Heart right ventricle (tissue), 16 donors: ENCODE data around the gene GMCL1. TPM values are rescaled to one million over a fixed set of nuclear protein-coding genes. Genes with fewer than 3 reads are reported as not detected.

Experiments used
- ATAC-seq, 8 donors: fragments of 200-7000 bp; cut with Tn5 transposase; one replicate each; pipeline ENCODE4 v1.9.1; 2020; ENCODE audit warnings: mild to moderate bottlenecking in 8 of 8, moderate library complexity in 8 of 8, moderate number of reproducible peaks in 1 of 8
- DNase-seq, 2 donors: peaks; one replicate each; pipeline ENCODE4 v3.0.0-alpha.2; 2020
- H3K27ac ChIP-seq, 10 donors: fragments of 200-600 bp; sonication (generic) in 2 of 10; one replicate each; pipeline versions ENCODE4 v1.5.0 to v1.8.0; 2020 to 2022; ENCODE audit warnings: mild to moderate bottlenecking in 3 of 10
- H3K27me3 ChIP-seq, 7 donors: fragments of 200-600 bp; one replicate each; pipeline ENCODE4 v1.8.0; 2021 to 2022; ENCODE audit warnings: mild to moderate bottlenecking in 2 of 7
- H3K36me3 ChIP-seq, 9 donors: fragments of 200-600 bp; sonication (generic) in 1 of 9; one replicate each; pipeline versions ENCODE4 v1.5.0 to v1.8.0; 2020 to 2022; ENCODE audit warnings: mild to moderate bottlenecking in 2 of 9
- H3K4me1 ChIP-seq, 9 donors: fragments of 200-600 bp; sonication (generic) in 1 of 9; one replicate each; pipeline versions ENCODE4 v1.5.0 to v1.8.0; 2020 to 2022; ENCODE audit warnings: mild to moderate bottlenecking in 4 of 9
- H3K4me3 ChIP-seq, 10 donors: fragments of 200-600 bp; sonication (generic) in 2 of 10; one replicate each; pipeline versions ENCODE4 v1.5.0 to v1.8.0; 2020 to 2022; ENCODE audit warnings: mild to moderate bottlenecking in 7 of 10, moderate library complexity in 2 of 10
- H3K9me3 ChIP-seq, 11 donors: fragments of 200-600 bp in 10 of 11; sonication (generic) in 2 of 11; one replicate each; pipeline versions ENCODE4 v1.5.0 to v1.8.0; 2013 to 2022; ENCODE audit warnings: mild to moderate bottlenecking in 2 of 11, control low read depth in 1 of 11, moderate library complexity in 1 of 11
- WGBS, 2 donors: extraction: QIAGEN DNeasy Blood & Tissue Kit; methylation state at CpG; one replicate each; pipeline ENCODE4 v1.1.7; 2013; ENCODE audit warnings: inconsistent platforms in 1 of 2; 5-methylcytosine and 5-hydroxymethylcytosine counted together
- intact Hi-C, 10 donors: fragments of 100-400 bp; cut with DNase I; formaldehyde crosslinking; loops; one replicate each; pipeline versions ENCODE4 v1.11.1 to v1.14.2; 2022
- polyA plus RNA-seq, 2 donors: library from polyadenylated mRNA; stranded (reverse); fragments of 200-250 nt; gene quantifications; one replicate each; pipeline ENCODE4 v1.2.3, GENCODE V29; 2013
- total RNA-seq, 10 donors: library from RNA; stranded (reverse); fragmentation: NEBNext Ultra II Directional in 3 of 10; extraction: Animal tissue kit (Norgen Biotek cat#: 25700) in 3 of 10; gene quantifications; one replicate each; pipeline versions ENCODE4 v1.2.1 to v1.2.4, GENCODE V29; 2021 to 2023
- TF ChIP-seq, protein P1 (sequence below), 9 donors: fragments of 200-600 bp; sonication (generic) in 2 of 9; IDR thresholded peaks; one replicate each; pipeline versions ENCODE4 v1.5.0 to v1.8.0; 2021 to 2022; ENCODE audit warnings: antibody characterized with exemption in 9 of 9, mild to moderate bottlenecking in 5 of 9, moderate library complexity in 1 of 9
- donor health status: Arrhythmogenic right ventricular cardiomyopathy.
- donor health status: ischemic (EF 13 %, LVEDD 7.1; RV severe dilation, severe dysfunction).
- donor health status: healthy with polysubstance abuse.
- donor health status: DM: no; HTN: yes; CAD: no.
- donor health status: DM: no; HTN: no; CAD: no.
- donor health status: ischemic (EF 25% LVEDD 6.9; RV normal size, moderate dysfunction).
- donor health status: ischemic (EF 25% LVEDD 5.7; RV mildly dilated, moderate dysfunction).
- donor health status: healthy.
- donor health status: DM: yes; HTN: yes; CAD: no.
- donor health status: Ischemic cardiomyopathy.
- donor health status: ischemic (EF 35%, LVEDD 5.7; RV mildly dilated, moderate dysfunction).
- donor health status: nonischemic (EF 11% LVEDD 7.7; RV severe dilation, severe dysfunction).
- donor health status: DM: yes; HTN: yes; CAD: no.
- donor health status: PGD.
- donor health status: ischemic (EF 29% LVEDD 5.4; RV normal size, mild dysfunction).
- donor health status: nonischemic (EF 23%, LVEDD 6.1; RV moderate dilation, normal function).

GMCL1 gene
- total and polyA plus RNA-seq, 12 donors: 2.9 to 8.0 (median 4.8) TPM

DNA sequence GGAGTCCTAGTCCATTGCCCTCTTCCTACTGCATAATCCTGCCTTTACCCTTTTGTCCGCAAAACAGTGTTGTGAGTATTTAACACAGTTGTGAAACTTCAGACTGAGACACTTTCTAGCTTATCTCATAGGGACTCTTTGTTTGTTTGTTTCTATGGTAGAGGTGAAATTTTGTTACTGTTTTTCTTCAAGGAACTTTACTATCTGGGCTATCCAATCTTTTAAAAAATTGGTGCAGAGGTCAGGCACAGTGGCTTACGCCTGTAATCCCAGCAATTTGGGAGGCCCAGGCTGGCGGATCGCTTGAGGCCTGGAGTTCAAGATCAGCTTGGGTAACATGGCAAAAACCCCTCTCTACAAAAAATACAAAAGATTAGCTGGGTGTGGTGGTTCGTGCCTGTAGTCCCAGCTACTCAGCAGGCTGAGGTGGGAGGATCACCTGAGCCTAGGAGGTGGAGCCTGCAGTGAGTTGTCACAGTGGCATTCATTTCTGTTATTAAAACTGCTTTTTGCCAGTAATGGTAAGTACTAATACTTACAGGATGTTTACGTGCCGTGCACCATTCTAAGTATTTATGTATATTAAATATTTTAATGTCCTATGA is 18.8 kb downstream of the GMCL1 start:
- no peak for ATAC-seq
- H3K36me3 ChIP-seq: peaks cover 0 to 100% (median 24%) of the 10 kb centered on the region in 9 donors
- H3K27ac ChIP-seq: no peak overlapping the region
- no peaks in the 10 kb centered on the region for H3K4me1 ChIP-seq
- no peak overlapping the region for H3K4me3 ChIP-seq
- no peaks in the 10 kb centered on the region for H3K9me3 ChIP-seq
- 91 to 97% methylated on average over 7 of the region's 7 CpGs for WGBS, 2 donors
- intact Hi-C loops: no loop called here
- no peaks in the 10 kb centered on the region for H3K27me3 ChIP-seq
- TF ChIP-seq, protein P1, sequence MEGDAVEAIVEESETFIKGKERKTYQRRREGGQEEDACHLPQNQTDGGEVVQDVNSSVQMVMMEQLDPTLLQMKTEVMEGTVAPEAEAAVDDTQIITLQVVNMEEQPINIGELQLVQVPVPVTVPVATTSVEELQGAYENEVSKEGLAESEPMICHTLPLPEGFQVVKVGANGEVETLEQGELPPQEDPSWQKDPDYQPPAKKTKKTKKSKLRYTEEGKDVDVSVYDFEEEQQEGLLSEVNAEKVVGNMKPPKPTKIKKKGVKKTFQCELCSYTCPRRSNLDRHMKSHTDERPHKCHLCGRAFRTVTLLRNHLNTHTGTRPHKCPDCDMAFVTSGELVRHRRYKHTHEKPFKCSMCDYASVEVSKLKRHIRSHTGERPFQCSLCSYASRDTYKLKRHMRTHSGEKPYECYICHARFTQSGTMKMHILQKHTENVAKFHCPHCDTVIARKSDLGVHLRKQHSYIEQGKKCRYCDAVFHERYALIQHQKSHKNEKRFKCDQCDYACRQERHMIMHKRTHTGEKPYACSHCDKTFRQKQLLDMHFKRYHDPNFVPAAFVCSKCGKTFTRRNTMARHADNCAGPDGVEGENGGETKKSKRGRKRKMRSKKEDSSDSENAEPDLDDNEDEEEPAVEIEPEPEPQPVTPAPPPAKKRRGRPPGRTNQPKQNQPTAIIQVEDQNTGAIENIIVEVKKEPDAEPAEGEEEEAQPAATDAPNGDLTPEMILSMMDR (IDR thresholded peaks at IDR 0.05): no peak
- no peak for DNase-seq

DNA sequence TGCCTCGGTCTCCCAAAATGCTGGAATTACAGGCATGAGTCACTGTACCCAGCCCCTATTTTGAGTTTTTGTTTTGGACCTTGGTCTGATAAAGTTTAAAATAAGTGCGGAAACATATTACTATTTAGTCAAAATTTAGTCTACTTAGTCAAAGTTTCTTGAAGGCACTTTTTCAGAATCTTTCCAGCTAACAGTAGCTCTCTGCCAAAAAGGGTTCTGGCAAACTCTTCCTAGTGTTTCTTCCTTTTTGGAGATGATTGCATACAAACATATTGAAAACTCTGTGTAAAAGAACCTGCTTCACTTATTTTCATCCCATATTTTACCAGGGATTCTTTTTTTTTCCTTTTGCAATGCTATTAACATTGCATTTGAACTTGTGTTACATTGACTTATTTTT is 28.8 kb downstream of the GMCL1 start:
- H3K9me3 ChIP-seq: no peaks in the 10 kb centered on the region
- no peak for ATAC-seq
- no peaks in the 10 kb centered on the region for H3K4me1 ChIP-seq
- peaks cover 0 to 77% (median 0%) of the 10 kb centered on the region in 9 donors for H3K36me3 ChIP-seq
- DNase-seq: no peak
- H3K27ac ChIP-seq: no peak overlapping the region
- TF ChIP-seq, protein P1 (IDR thresholded peaks at IDR 0.05): no peak
- no peaks in the 10 kb centered on the region for H3K27me3 ChIP-seq
- intact Hi-C loops: loop anchor here in 1 of 10 donors (5.0 kb wide), 1 partner anchor 299 kb away; no protein-coding TSS in a partner anchor
- H3K4me3 ChIP-seq: no peak overlapping the region
- whole genome bisulfite sequencing, 2 donors: 95 to 98% methylated on average over 2 of the region's 2 CpGs

- H3K9me3 ChIP-seq: no peaks in the 10 kb centered on the region
- 83 to 89% methylated on average over 1 of the region's 1 CpG for WGBS, 2 donors
- peaks cover 0 to 83% (median 27%) of the 10 kb centered on the region in 9 donors for H3K36me3 ChIP-seq
- H3K4me1 ChIP-seq: no peaks in the 10 kb centered on the region
- intact Hi-C loops: no loop called here
- TF ChIP-seq, protein P1 (IDR thresholded peaks at IDR 0.05): no peak
- no peak overlapping the region for H3K27ac ChIP-seq
- DNase-seq (no peak), ATAC-seq (no peak)
- H3K27me3 ChIP-seq: no peaks in the 10 kb centered on the region
- H3K4me3 ChIP-seq: no peak overlapping the region
Measured at GRCh38 chr2:69863298-69863697, 33.8 kb downstream of the GMCL1 start.

- TF ChIP-seq, protein P1 (IDR thresholded peaks at IDR 0.05): no peak
- WGBS, 2 donors: 94 to 99% methylated on average over 4 of the region's 4 CpGs
- ATAC-seq (no peak), DNase-seq (no peak)
- Histone ChIP-seq H3K4me1 (peaks cover 0 to 5% (median 0%) of the 10 kb centered on the region in 9 donors), H3K9me3 (peaks cover 0 to 8% (median 0%) of the 10 kb centered on the region in 11 donors), H3K36me3 (no peaks in the 10 kb centered on the region), H3K27me3 (no peaks in the 10 kb centered on the region), H3K27ac (no peak overlapping the region), H3K4me3 (no peak overlapping the region)
- intact Hi-C loops: no loop called here
Measured at GRCh38 chr2:69888451-69888850, 59.0 kb downstream of the GMCL1 start.
